Suprapubic skin (tissue), 4 donors: ENCODE data around the gene C6orf47. TPM values are rescaled to one million over a fixed set of nuclear protein-coding genes. Genes with fewer than 3 reads are reported as not detected.

ENCODE experiments used
- DNase-seq, 2 donors: peaks; one replicate each; pipeline ENCODE4 v3.0.0-alpha.2; 2019; ENCODE audit warnings: low spot score in 2 of 2
- H3K27ac ChIP-seq: fragments of 200-600 bp; sonication (generic); one replicate; pipeline ENCODE4 v1.5.1; 2019
- H3K27me3 ChIP-seq: fragments of 200-600 bp; sonication (generic); one replicate; pipeline ENCODE4 v1.5.1; 2019
- H3K36me3 ChIP-seq: fragments of 200-600 bp; sonication (generic); one replicate; pipeline ENCODE4 v1.5.1; 2019
- H3K4me1 ChIP-seq: fragments of 200-600 bp; sonication (generic); one replicate; pipeline ENCODE4 v1.5.1; 2019
- H3K4me3 ChIP-seq: fragments of 200-600 bp; sonication (generic); one replicate; pipeline ENCODE4 v1.5.1; 2019; ENCODE audit warnings: mild to moderate bottlenecking
- H3K9me3 ChIP-seq: fragments of 200-600 bp; sonication (generic); one replicate; pipeline ENCODE4 v1.5.1; 2019
- CTCF ChIP-seq, 2 donors: fragments of 200-600 bp in 1 of 2; fragments of 450-650 bp in 1 of 2; sonication (generic) in 1 of 2; IDR thresholded peaks; one replicate each; pipeline ENCODE4 v1.5.1; 2016 to 2019; ENCODE audit warnings: antibody characterized with exemption in 2 of 2, mild to moderate bottlenecking in 1 of 2, moderate library complexity in 1 of 2
- EP300 ChIP-seq: sonication (generic); formaldehyde crosslinking; IDR thresholded peaks from one replicate; pipeline ENCODE4 v1.6.1; 2017; ENCODE audit warnings: antibody characterized with exemption
- POLR2A ChIP-seq, 2 donors: fragments of 450-650 bp; IDR thresholded peaks; one replicate each; pipeline ENCODE4 v1.6.1; 2017; ENCODE audit warnings: antibody characterized with exemption in 2 of 2, mild to moderate bottlenecking in 2 of 2, moderate library complexity in 2 of 2
- POLR2AphosphoS5 ChIP-seq, 3 donors: sonication (generic); formaldehyde crosslinking; IDR thresholded peaks; one replicate each; pipeline ENCODE4 v1.6.1; 2017; ENCODE audit warnings: antibody characterized with exemption in 3 of 3
- WGBS: methylation state at CpG from one replicate; pipeline ENCODE4 v1.1.5; 2018; 5-methylcytosine and 5-hydroxymethylcytosine counted together
- total RNA-seq, 4 donors: library from RNA; depleted of rRNA; stranded (reverse); fragments of >200 nt; gene quantifications; one replicate each; pipeline ENCODE4 v1.1.0, GENCODE V29; 2016

The C6orf47 gene
- total RNA-seq, 4 donors from 2014 or later: 31.6 to 41.0 (median 38.1) TPM

GRCh38 chr6:31634131-31634530 lies 26.4 kb downstream of the C6orf47 start:
- no peaks in the 10 kb centered on the region for H3K27me3 ChIP-seq
- 96% methylated on average over 3 of the region's 3 CpGs for WGBS
- H3K4me1 ChIP-seq: no peaks in the 10 kb centered on the region
- no peak for DNase-seq
- H3K9me3 ChIP-seq: no peaks in the 10 kb centered on the region
- no peak overlapping the region for H3K4me3 ChIP-seq
- no peak overlapping the region for H3K27ac ChIP-seq
- peaks cover 99% of the 10 kb centered on the region for H3K36me3 ChIP-seq
- TF ChIP-seq POLR2AphosphoS5 (IDR thresholded peaks at IDR 0.05) (no peak), EP300 (no peak), CTCF (IDR thresholded peaks at IDR 0.05) (no peak), POLR2A (IDR thresholded peaks at IDR 0.05) (no peak)

- no peak for TF ChIP-seq EP300
- no peak for TF ChIP-seq POLR2A (IDR thresholded peaks at IDR 0.05)
- no peak for TF ChIP-seq POLR2AphosphoS5 (IDR thresholded peaks at IDR 0.05)
- no peak for TF ChIP-seq CTCF (IDR thresholded peaks at IDR 0.05)
- no peaks in the 10 kb centered on the region for H3K27me3 ChIP-seq
- 90% methylated on average over 6 of the region's 7 CpGs for WGBS
- H3K4me1 ChIP-seq: no peaks in the 10 kb centered on the region
- H3K27ac ChIP-seq: no peak overlapping the region
- no peaks in the 10 kb centered on the region for H3K9me3 ChIP-seq
- no peak overlapping the region for H3K4me3 ChIP-seq
- no peak for DNase-seq
- H3K36me3 ChIP-seq: peaks cover 100% of the 10 kb centered on the region
Measured at GRCh38 chr6:31633447-31633846, 27.1 kb downstream of the C6orf47 start.

GRCh38 chr6:31632279-31632946 lies 28.2 kb downstream of the C6orf47 start:
- TF ChIP-seq POLR2A (IDR thresholded peaks at IDR 0.05): no peak
- no peak for TF ChIP-seq EP300
- no peak for TF ChIP-seq CTCF (IDR thresholded peaks at IDR 0.05)
- peaks cover 100% of the 10 kb centered on the region for H3K36me3 ChIP-seq

GRCh38 chr6:31631681-31632278 lies 28.8 kb downstream of the C6orf47 start:
- no peak overlapping the region for H3K4me3 ChIP-seq
- peaks cover 100% of the 10 kb centered on the region for H3K36me3 ChIP-seq
- TF ChIP-seq POLR2A (IDR thresholded peaks at IDR 0.05) (no peak), CTCF (IDR thresholded peaks at IDR 0.05) (no peak), EP300 (no peak), POLR2AphosphoS5 (IDR thresholded peaks at IDR 0.05) (no peak)
- no peaks in the 10 kb centered on the region for H3K27me3 ChIP-seq
- DNase-seq: no peak
- no peaks in the 10 kb centered on the region for H3K4me1 ChIP-seq
- 82% methylated on average over 27 of the region's 32 CpGs for WGBS
- no peaks in the 10 kb centered on the region for H3K9me3 ChIP-seq
- H3K27ac ChIP-seq: no peak overlapping the region

More at GRCh38 chr6:31632279-31632946, 28.2 kb downstream of the C6orf47 start:
- Histone ChIP-seq H3K4me3 (no peak overlapping the region), H3K27ac (no peak overlapping the region), H3K27me3 (no peaks in the 10 kb centered on the region), H3K4me1 (no peaks in the 10 kb centered on the region), H3K9me3 (no peaks in the 10 kb centered on the region)
- 92% methylated on average over 21 of the region's 26 CpGs for whole genome bisulfite sequencing
- no peak for DNase-seq

GRCh38 chr6:31631209-31631608 lies 29.4 kb downstream of the C6orf47 start:
- no peaks in the 10 kb centered on the region for H3K9me3 ChIP-seq
- no peaks in the 10 kb centered on the region for H3K27me3 ChIP-seq
- no peak for DNase-seq
- WGBS: 80% methylated on average over 2 of the region's 16 CpGs
- peaks cover 100% of the 10 kb centered on the region for H3K36me3 ChIP-seq
- no peak overlapping the region for H3K27ac ChIP-seq
- H3K4me3 ChIP-seq: no peak overlapping the region
- TF ChIP-seq POLR2A (IDR thresholded peaks at IDR 0.05) (no peak), POLR2AphosphoS5 (IDR thresholded peaks at IDR 0.05) (no peak), CTCF (IDR thresholded peaks at IDR 0.05) (no peak), EP300 (no peak)
- H3K4me1 ChIP-seq: no peaks in the 10 kb centered on the region
